HepG2 (cell line): Measurements from ENCODE around the gene KRT10. TPM values are rescaled to one million over a fixed set of nuclear protein-coding genes. Genes with fewer than 3 reads are reported as not detected.

ENCODE experiments used
- CAMTA2 ChIP-seq: sonication (generic); formaldehyde crosslinking; IDR thresholded peaks from 2 replicates; pipeline ENCODE4 v1.4.0; 2020; ENCODE audit warnings: mild to moderate bottlenecking, missing genetic modification reagents, borderline replicate concordance
- CBX5 ChIP-seq: sonication (generic); formaldehyde crosslinking; IDR thresholded peaks from 2 replicates; pipeline ENCODE4 v1.4.0; 2020; ENCODE audit warnings: missing genetic modification reagents, borderline replicate concordance
- EED ChIP-seq: sonication (generic); formaldehyde crosslinking; IDR thresholded peaks from 2 replicates; pipeline ENCODE4 v1.5.0; 2020; ENCODE audit warnings: mild to moderate bottlenecking, missing genetic modification reagents
- ERF ChIP-seq: IDR thresholded peaks from 2 replicates; pipeline ENCODE4 v1.6.1; 2018; ENCODE audit warnings: missing biosample characterization, missing genetic modification reagents
- FOXO1 ChIP-seq: sonication (generic); formaldehyde crosslinking; IDR thresholded peaks from 2 replicates; pipeline ENCODE4 v1.4.0; 2020; ENCODE audit warnings: missing genetic modification reagents
- HDAC6 ChIP-seq: fragments of 200-600 bp; sonication (generic); IDR thresholded peaks from 2 replicates; pipeline ENCODE4 v1.7.0; 2017; ENCODE audit warnings: mild to moderate bottlenecking, antibody characterized with exemption, low read length, low read depth
- KMT2A ChIP-seq: sonication (generic); formaldehyde crosslinking; IDR thresholded peaks from 2 replicates; pipeline ENCODE4 v1.4.0; 2020; ENCODE audit warnings: missing genetic modification reagents
- MTF1 ChIP-seq: sonication (generic); formaldehyde crosslinking; IDR thresholded peaks from 2 replicates; pipeline ENCODE4 v1.5.0; 2020; ENCODE audit warnings: missing genetic modification reagents
- NCOR1 ChIP-seq: fragments of 200-600 bp; sonication (generic); IDR thresholded peaks from 2 replicates; pipeline ENCODE4 v1.7.0; 2017; ENCODE audit warnings: antibody characterized with exemption, low read length, borderline replicate concordance
- TBX3 ChIP-seq: fragments of 450-650 bp; IDR thresholded peaks from 2 replicates; pipeline ENCODE4 v1.6.1; 2017; ENCODE audit warnings: antibody characterized with exemption, mild to moderate bottlenecking, inconsistent platforms, borderline replicate concordance
- YY1 ChIP-seq: IDR thresholded peaks from 2 replicates; pipeline ENCODE4 v1.6.1; 2011; ENCODE audit warnings: low read length, low read depth, moderate library complexity, mild to moderate bottlenecking; ENCODE audit not compliant: insufficient read depth, insufficient replicate concordance
- ZFP37 ChIP-seq: sonication (generic); formaldehyde crosslinking; IDR thresholded peaks from 2 replicates; pipeline ENCODE4 v1.4.0; 2020; ENCODE audit warnings: missing genetic modification reagents, borderline replicate concordance
- polyA plus RNA-seq, 8 experiments: library from polyadenylated mRNA; depleted of rRNA in 3 of 8; stranded (reverse) in 7 of 8; unstranded in 1 of 8; fragments of >200 nt; fragmentation: Illumina TruSeq in 4 of 8; extraction: Trizol in 4 of 8; gene quantifications; 2 replicates each; pipeline versions ENCODE4 v1.2.1 to v1.2.3, GENCODE V29; 2011 to 2016; ENCODE audit warnings: low read depth in 4 of 8, missing spikeins in 1 of 8, mixed read lengths in 1 of 8; ENCODE audit not compliant: insufficient read depth in 1 of 8
- total RNA-seq, 5 experiments: library from RNA; depleted of rRNA; stranded (reverse); fragments of >200 nt; fragmentation: Illumina TruSeq; extraction: Trizol; gene quantifications; 2 replicates each; pipeline ENCODE4 v1.2.3, GENCODE V29; 2016; ENCODE audit warnings: low read depth in 1 of 5
- TF ChIP-seq, protein P1 (sequence below), 2 experiments: sonication (generic) in 1 of 2; formaldehyde crosslinking in 1 of 2; IDR thresholded peaks; 2 replicates each; pipeline versions ENCODE4 v1.5.1 to v1.6.1; 2011 to 2020; ENCODE audit warnings: borderline replicate concordance in 1 of 2, low read depth in 1 of 2, low read length in 1 of 2, mild to moderate bottlenecking in 1 of 2, missing genetic modification reagents in 1 of 2, moderate library complexity in 1 of 2
- TF ChIP-seq, protein P2 (sequence below): sonication (generic); formaldehyde crosslinking; IDR thresholded peaks from 2 replicates; pipeline ENCODE4 v1.5.0; 2020; ENCODE audit warnings: mild to moderate bottlenecking, missing genetic modification reagents, moderate library complexity
- TF ChIP-seq, protein P3 (sequence below): sonication (generic); formaldehyde crosslinking; IDR thresholded peaks from 2 replicates; pipeline ENCODE4 v1.5.0; 2020; ENCODE audit warnings: mild to moderate bottlenecking, missing genetic modification reagents, borderline replicate concordance
- TF ChIP-seq, protein P4 (sequence below): sonication (generic); formaldehyde crosslinking; IDR thresholded peaks from 2 replicates; pipeline ENCODE4 v1.5.0; 2020; ENCODE audit warnings: mild to moderate bottlenecking, missing genetic modification reagents
- TF ChIP-seq, protein P5 (sequence below): IDR thresholded peaks from 2 replicates; pipeline ENCODE4 v1.6.1; 2016; ENCODE audit warnings: missing genetic modification reagents, missing compliant biosample characterization
- TF ChIP-seq, protein P6 (sequence below): sonication (generic); formaldehyde crosslinking; conservative IDR thresholded peaks from 2 replicates; pipeline ENCODE4 v1.4.0; 2020; ENCODE audit warnings: missing genetic modification reagents

KRT10 gene
- total and polyA plus RNA-seq, 2 of the 13 experiments (the other 11 are each of a cell fraction or from before 2014, with no cell fraction given), result 25.1 to 27.5 TPM

DNA sequence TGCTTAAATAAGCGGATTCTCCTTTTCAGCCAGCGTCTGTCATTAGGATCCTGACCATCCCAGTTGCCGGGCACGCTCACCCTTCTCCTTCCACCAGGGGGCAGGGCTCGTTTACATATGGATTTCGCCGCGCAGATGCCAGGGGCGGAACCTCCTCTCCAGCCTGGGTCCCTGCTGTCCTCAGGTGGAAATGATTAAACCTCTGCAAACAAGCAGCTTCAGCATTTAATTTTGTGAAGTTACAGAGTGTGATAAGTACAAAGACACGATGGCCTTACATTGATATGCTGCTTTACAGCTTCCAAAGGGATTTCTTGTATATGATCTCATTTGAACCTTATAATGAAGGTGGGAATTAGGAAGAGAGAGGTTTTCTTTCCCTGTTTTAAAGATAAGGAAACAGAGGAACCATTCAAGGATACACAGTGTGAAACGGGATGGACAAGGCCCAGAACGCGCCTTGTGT lies 18.8 kb downstream of the KRT10 start (continued):
- TF ChIP-seq ZFP37 (CRISPR knock-in tag) (no peak), EED (no peak), CBX5 (CRISPR knock-in tag) (0 out of 2 replicates have a peak, but pooled peaks have one; percentile 25), YY1 (peak; percentile 47), TBX3 (no peak), FOXO1 (CRISPR knock-in tag) (peak; percentile 33; the same call in 1 of the 2 replicates), KMT2A (no peak), CAMTA2 (CRISPR knock-in tag) (no peak), NCOR1 (no peak), ERF (CRISPR knock-in tag) (peak; percentile 70; the same call in 1 of the 2 replicates), HDAC6 (no peak), MTF1 (CRISPR knock-in tag) (no peak)
- TF ChIP-seq, protein P1, sequence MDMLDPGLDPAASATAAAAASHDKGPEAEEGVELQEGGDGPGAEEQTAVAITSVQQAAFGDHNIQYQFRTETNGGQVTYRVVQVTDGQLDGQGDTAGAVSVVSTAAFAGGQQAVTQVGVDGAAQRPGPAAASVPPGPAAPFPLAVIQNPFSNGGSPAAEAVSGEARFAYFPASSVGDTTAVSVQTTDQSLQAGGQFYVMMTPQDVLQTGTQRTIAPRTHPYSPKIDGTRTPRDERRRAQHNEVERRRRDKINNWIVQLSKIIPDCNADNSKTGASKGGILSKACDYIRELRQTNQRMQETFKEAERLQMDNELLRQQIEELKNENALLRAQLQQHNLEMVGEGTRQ (IDR thresholded peaks at IDR 0.05; ENCODE audit: low read depth, low read length), result no peak
- TF ChIP-seq, protein P1 (CRISPR knock-in tag; IDR thresholded peaks at IDR 0.05; ENCODE audit: borderline replicate concordance), result no peak
- TF ChIP-seq, protein P2, sequence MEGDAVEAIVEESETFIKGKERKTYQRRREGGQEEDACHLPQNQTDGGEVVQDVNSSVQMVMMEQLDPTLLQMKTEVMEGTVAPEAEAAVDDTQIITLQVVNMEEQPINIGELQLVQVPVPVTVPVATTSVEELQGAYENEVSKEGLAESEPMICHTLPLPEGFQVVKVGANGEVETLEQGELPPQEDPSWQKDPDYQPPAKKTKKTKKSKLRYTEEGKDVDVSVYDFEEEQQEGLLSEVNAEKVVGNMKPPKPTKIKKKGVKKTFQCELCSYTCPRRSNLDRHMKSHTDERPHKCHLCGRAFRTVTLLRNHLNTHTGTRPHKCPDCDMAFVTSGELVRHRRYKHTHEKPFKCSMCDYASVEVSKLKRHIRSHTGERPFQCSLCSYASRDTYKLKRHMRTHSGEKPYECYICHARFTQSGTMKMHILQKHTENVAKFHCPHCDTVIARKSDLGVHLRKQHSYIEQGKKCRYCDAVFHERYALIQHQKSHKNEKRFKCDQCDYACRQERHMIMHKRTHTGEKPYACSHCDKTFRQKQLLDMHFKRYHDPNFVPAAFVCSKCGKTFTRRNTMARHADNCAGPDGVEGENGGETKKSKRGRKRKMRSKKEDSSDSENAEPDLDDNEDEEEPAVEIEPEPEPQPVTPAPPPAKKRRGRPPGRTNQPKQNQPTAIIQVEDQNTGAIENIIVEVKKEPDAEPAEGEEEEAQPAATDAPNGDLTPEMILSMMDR (CRISPR knock-in tag), result peak; percentile 97
- TF ChIP-seq, protein P3, sequence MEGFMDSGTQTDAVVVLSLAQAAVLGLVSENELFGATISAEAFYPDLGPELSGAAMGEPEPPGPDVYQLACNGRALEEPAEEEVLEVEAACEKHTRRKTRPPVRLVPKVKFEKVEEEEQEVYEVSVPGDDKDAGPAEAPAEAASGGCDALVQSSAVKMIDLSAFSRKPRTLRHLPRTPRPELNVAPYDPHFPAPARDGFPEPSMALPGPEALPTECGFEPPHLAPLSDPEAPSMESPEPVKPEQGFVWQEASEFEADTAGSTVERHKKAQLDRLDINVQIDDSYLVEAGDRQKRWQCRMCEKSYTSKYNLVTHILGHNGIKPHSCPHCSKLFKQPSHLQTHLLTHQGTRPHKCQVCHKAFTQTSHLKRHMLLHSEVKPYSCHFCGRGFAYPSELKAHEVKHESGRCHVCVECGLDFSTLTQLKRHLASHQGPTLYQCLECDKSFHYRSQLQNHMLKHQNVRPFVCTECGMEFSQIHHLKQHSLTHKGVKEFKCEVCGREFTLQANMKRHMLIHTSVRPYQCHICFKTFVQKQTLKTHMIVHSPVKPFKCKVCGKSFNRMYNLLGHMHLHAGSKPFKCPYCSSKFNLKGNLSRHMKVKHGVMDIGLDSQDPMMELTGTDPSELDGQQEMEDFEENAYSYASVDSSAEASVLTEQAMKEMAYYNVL (CRISPR knock-in tag), result no peak
- TF ChIP-seq, protein P4, sequence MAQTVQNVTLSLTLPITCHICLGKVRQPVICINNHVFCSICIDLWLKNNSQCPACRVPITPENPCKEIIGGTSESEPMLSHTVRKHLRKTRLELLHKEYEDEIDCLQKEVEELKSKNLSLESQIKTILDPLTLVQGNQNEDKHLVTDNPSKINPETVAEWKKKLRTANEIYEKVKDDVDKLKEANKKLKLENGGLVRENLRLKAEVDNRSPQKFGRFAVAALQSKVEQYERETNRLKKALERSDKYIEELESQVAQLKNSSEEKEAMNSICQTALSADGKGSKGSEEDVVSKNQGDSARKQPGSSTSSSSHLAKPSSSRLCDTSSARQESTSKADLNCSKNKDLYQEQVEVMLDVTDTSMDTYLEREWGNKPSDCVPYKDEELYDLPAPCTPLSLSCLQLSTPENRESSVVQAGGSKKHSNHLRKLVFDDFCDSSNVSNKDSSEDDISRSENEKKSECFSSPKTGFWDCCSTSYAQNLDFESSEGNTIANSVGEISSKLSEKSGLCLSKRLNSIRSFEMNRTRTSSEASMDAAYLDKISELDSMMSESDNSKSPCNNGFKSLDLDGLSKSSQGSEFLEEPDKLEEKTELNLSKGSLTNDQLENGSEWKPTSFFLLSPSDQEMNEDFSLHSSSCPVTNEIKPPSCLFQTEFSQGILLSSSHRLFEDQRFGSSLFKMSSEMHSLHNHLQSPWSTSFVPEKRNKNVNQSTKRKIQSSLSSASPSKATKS, result no peak
- TF ChIP-seq, protein P5, sequence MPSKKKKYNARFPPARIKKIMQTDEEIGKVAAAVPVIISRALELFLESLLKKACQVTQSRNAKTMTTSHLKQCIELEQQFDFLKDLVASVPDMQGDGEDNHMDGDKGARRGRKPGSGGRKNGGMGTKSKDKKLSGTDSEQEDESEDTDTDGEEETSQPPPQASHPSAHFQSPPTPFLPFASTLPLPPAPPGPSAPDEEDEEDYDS (CRISPR knock-in tag), result peak; percentile 48; the same call in 1 of the 2 replicates
- TF ChIP-seq, protein P6, sequence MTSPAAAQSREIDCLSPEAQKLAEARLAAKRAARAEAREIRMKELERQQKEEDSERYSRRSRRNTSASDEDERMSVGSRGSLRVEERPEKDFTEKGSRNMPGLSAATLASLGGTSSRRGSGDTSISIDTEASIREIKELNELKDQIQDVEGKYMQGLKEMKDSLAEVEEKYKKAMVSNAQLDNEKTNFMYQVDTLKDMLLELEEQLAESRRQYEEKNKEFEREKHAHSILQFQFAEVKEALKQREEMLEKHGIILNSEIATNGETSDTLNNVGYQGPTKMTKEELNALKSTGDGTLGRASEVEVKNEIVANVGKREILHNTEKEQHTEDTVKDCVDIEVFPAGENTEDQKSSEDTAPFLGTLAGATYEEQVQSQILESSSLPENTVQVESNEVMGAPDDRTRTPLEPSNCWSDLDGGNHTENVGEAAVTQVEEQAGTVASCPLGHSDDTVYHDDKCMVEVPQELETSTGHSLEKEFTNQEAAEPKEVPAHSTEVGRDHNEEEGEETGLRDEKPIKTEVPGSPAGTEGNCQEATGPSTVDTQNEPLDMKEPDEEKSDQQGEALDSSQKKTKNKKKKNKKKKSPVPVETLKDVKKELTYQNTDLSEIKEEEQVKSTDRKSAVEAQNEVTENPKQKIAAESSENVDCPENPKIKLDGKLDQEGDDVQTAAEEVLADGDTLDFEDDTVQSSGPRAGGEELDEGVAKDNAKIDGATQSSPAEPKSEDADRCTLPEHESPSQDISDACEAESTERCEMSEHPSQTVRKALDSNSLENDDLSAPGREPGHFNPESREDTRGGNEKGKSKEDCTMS (CRISPR knock-in tag), result no peak
